PFSK-1 (cell line): Measurements from ENCODE around the gene PSMB9.

ENCODE experiments used
- FOXP2 ChIP-seq: optimal IDR thresholded peaks from 2 replicates; pipeline ENCODE3; 2011; ENCODE audit warnings: borderline replicate concordance, control low read depth, inconsistent platforms; ENCODE audit not compliant: insufficient read depth; ENCODE audit errors: extremely low read length, extremely low read depth
- POLR2AphosphoS5 ChIP-seq: IDR thresholded peaks from 2 replicates; pipeline ENCODE4 v1.6.1; 2012; ENCODE audit warnings: low read depth, mild to moderate bottlenecking, control low read depth, low read length, moderate library complexity
- SIN3A ChIP-seq: IDR thresholded peaks from 2 replicates; pipeline ENCODE4 v1.6.1; 2012; ENCODE audit warnings: mild to moderate bottlenecking, low read length, moderate library complexity, borderline replicate concordance; ENCODE audit not compliant: insufficient read depth
- TAF1 ChIP-seq: IDR thresholded peaks from 2 replicates; pipeline ENCODE4 v1.6.1; 2012; ENCODE audit warnings: low read length, control low read depth, borderline replicate concordance; ENCODE audit not compliant: insufficient read depth
- TF ChIP-seq, protein P1 (sequence below), 2 experiments: IDR thresholded peaks; 2 replicates each; pipeline versions ENCODE4 v1.6.1 to v1.8.0; 2011 to 2012; ENCODE audit warnings: low read depth in 2 of 2, low read length in 2 of 2, control low read depth in 1 of 2, inconsistent platforms in 1 of 2, mild to moderate bottlenecking in 1 of 2, moderate library complexity in 1 of 2; ENCODE audit not compliant: insufficient read depth in 1 of 2

Gene PSMB9

DNA sequence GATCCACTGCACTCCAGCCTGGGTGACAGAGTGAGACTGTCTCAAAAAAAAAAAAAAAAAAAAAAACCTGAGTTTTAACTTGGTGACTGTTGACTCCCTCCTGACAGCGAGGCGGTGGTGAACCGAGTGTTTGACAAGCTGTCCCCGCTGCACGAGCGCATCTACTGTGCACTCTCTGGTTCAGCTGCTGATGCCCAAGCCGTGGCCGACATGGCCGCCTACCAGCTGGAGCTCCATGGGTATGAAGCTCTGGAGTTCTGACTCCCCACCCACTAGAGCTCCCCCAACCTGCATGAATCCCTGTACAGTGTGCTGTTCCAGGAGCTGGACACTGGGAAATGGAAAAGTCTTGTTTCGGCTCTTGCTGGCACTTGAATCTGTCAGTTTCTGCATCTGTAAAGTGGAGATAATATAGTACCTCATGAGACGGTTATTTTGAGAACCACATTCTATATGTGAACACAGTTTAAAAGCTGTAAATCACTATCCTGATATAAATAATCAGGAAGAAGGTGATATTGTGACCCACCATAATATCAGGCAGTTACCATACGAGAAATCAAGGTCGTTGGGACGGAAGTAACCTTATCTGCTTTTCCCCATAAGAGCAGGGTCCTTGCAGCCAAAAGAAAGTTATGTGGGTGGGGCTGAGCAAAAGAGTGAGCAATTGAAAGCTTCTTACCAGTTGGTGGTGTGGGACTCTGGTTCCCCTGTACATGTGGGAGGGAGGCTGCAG is 3.3 kb downstream of the PSMB9 start:
- TF ChIP-seq SIN3A (no peak), POLR2AphosphoS5 (no peak), TAF1 (no peak), FOXP2 (no peak)
- TF ChIP-seq, protein P1, sequence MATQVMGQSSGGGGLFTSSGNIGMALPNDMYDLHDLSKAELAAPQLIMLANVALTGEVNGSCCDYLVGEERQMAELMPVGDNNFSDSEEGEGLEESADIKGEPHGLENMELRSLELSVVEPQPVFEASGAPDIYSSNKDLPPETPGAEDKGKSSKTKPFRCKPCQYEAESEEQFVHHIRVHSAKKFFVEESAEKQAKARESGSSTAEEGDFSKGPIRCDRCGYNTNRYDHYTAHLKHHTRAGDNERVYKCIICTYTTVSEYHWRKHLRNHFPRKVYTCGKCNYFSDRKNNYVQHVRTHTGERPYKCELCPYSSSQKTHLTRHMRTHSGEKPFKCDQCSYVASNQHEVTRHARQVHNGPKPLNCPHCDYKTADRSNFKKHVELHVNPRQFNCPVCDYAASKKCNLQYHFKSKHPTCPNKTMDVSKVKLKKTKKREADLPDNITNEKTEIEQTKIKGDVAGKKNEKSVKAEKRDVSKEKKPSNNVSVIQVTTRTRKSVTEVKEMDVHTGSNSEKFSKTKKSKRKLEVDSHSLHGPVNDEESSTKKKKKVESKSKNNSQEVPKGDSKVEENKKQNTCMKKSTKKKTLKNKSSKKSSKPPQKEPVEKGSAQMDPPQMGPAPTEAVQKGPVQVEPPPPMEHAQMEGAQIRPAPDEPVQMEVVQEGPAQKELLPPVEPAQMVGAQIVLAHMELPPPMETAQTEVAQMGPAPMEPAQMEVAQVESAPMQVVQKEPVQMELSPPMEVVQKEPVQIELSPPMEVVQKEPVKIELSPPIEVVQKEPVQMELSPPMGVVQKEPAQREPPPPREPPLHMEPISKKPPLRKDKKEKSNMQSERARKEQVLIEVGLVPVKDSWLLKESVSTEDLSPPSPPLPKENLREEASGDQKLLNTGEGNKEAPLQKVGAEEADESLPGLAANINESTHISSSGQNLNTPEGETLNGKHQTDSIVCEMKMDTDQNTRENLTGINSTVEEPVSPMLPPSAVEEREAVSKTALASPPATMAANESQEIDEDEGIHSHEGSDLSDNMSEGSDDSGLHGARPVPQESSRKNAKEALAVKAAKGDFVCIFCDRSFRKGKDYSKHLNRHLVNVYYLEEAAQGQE (IDR thresholded peaks at IDR 0.05; ENCODE audit: insufficient read depth in 1 of 2, low read depth in 2 of 2, low read length in 2 of 2) = no peak

DNA sequence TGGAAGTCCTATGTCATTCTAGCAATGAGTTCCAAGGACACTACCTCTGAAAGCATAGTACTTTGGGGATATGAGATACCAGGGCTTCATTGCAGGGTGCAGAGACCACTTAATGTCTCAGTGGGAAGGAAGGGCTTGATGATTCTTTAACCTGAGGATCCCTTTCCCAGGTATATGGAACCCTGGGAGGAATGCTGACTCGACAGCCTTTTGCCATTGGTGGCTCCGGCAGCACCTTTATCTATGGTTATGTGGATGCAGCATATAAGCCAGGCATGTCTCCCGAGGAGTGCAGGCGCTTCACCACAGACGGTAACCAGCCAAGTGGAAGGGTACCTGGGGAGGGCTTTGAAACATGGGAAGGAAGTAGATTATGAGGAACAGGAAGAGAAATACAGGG is 4.2 kb downstream of the PSMB9 start:
- TF ChIP-seq, protein P1 (IDR thresholded peaks at IDR 0.05; ENCODE audit: insufficient read depth in 1 of 2, low read depth in 2 of 2, low read length in 2 of 2) = no peak
- TF ChIP-seq POLR2AphosphoS5 (no peak), SIN3A (no peak), FOXP2 (no peak), TAF1 (no peak)

DNA sequence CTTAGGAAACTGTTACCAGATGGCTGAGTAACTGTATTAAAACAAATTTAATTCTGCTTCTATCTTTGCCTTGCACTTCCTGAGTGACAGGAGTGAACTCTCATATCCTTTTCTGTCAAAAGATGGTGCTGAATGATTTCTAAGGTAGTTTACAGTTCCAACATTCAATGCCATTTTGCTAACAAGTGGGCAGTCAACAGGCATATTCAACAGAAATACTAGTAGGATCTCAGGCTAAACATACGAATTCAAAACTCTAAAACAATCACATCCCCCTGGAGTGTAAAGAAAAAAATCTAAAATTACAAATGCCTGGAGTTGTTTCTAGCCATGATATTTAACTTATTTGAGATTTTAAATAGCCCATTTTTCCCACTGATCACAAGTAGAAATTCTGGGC is 6.7 kb downstream of the PSMB9 start:
- TF ChIP-seq, protein P1 (IDR thresholded peaks at IDR 0.05; ENCODE audit: insufficient read depth in 1 of 2, low read depth in 2 of 2, low read length in 2 of 2) = no peak
- TF ChIP-seq SIN3A (no peak), POLR2AphosphoS5 (no peak), FOXP2 (no peak), TAF1 (no peak)

DNA sequence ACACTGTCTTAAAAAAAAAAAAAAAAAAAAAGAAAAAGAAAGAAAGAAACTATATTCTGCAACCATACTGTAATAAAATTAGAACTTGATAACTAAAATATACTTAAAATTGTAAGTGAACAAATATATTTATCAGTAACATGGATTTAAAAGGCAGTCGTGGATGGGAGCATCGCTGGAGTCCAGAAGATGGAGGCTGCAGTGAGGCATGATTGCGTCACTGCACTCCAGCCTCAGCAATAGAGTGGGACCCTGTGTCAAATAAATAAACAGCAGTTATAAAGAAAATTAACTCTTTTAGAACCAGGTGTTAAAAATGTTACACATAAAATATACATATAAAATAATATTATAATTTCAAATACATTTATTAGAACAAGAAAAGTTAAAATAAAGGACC is 8.7 kb downstream of the PSMB9 start:
- no peak for TF ChIP-seq TAF1
- no peak for TF ChIP-seq POLR2AphosphoS5
- TF ChIP-seq FOXP2 = no peak
- TF ChIP-seq, protein P1 (IDR thresholded peaks at IDR 0.05; ENCODE audit: insufficient read depth in 1 of 2, low read depth in 2 of 2, low read length in 2 of 2) = no peak
- no peak for TF ChIP-seq SIN3A
